ENCODE results near the gene AKAP11. TPM values are rescaled to one million over a fixed set of nuclear protein-coding genes. Genes with fewer than 3 reads are reported as not detected.

Gene AKAP11
- total RNA-seq, 1 donor, result 20.3 TPM

GRCh38 chr13:42345367-42345766, 73.4 kb downstream of the AKAP11 start:
- Histone ChIP-seq H3K4me1 (ENCODE audit: insufficient read depth, low read length) (no peaks in the 10 kb centered on the region), H3K27me3 (ENCODE audit: insufficient read depth, low read length) (no peaks in the 10 kb centered on the region), H3K4me3 (ENCODE audit: low read length) (no peak overlapping the region), H3K9me3 (ENCODE audit: low read depth, low read length) (no peaks in the 10 kb centered on the region)

DNA sequence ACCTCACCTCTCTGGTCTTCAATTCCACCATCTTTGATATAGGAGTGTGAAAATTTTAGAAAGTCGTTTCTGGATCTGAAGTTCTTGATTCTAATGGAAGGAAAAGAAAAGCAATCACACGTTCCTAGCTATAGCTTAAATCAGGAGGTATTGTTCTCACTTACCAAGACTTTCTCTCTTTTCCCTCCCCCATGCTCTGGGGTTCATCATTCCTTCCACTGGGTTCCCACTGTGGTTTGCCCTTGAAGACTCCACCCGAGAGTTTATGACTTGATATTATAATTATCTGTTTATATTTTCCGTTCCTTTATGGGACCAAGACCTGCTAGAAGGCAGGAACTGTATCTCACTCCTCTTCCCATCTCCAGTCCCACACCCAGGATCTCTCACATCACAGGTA, 76.6 kb downstream of the AKAP11 start:
- no peak overlapping the region for H3K4me3 ChIP-seq (ENCODE audit: low read length)
- H3K9me3 ChIP-seq (ENCODE audit: low read depth, low read length), result no peaks in the 10 kb centered on the region
- no peaks in the 10 kb centered on the region for H3K27me3 ChIP-seq (ENCODE audit: insufficient read depth, low read length)
- H3K4me1 ChIP-seq (ENCODE audit: insufficient read depth, low read length), result no peaks in the 10 kb centered on the region

GRCh38 chr13:42350141-42350540, 78.2 kb downstream of the AKAP11 start:
- Histone ChIP-seq H3K9me3 (ENCODE audit: low read depth, low read length) (no peaks in the 10 kb centered on the region), H3K27me3 (ENCODE audit: insufficient read depth, low read length) (no peaks in the 10 kb centered on the region), H3K4me3 (ENCODE audit: low read length) (no peak overlapping the region), H3K4me1 (ENCODE audit: insufficient read depth, low read length) (peaks cover 11% of the 10 kb centered on the region)

DNA sequence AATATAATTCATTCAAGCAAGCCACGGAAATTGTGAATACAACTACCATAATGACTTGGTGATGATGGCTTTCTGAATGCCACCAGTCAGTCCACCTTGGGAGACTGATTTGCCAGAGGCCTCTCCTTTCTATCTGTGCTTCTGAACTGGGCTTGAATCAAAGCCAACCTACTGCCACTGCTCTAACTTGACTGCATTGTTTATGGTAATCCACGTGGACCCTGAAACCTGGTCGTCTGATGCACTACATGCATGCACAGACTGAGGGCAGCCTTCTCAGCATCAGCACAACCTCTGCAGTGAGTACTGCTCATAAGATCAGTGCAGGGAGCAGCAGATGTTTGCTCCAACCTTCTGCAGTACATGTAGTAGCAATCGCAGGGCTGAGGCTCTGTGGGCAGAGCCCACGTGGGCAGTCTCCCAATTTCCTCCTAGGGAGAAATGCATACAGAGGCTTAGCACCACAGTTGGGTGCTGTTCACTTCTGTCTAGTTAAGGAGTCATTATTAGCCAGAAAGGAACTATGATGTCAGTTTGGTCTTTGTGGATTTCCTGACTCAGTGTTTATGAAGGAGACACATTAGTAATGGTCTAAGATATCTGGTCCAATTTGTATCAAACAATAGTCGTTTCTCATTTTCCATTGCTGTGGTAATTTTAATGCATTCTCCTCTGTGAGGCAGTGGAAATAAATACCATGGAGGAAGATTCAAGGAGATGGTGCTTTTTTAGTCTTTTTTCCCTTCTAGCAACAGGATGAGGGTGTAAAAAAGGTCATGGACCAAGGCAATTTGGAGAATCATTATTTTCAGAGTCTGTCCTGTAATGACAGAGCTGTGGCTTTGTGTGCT, 82.5 kb downstream of the AKAP11 start:
- H3K4me1 ChIP-seq (ENCODE audit: insufficient read depth, low read length), result peaks cover 15% of the 10 kb centered on the region
- no peak overlapping the region for H3K4me3 ChIP-seq (ENCODE audit: low read length)
- no peaks in the 10 kb centered on the region for H3K9me3 ChIP-seq (ENCODE audit: low read depth, low read length)
- no peaks in the 10 kb centered on the region for H3K27me3 ChIP-seq (ENCODE audit: insufficient read depth, low read length)

- Histone ChIP-seq H3K27me3 (ENCODE audit: insufficient read depth, low read length) (no peaks in the 10 kb centered on the region), H3K4me1 (ENCODE audit: insufficient read depth, low read length) (peaks cover 15% of the 10 kb centered on the region), H3K9me3 (ENCODE audit: low read depth, low read length) (no peaks in the 10 kb centered on the region), H3K4me3 (ENCODE audit: low read length) (no peak overlapping the region)
These were observed 83.1 kb downstream of the AKAP11 start for GRCh38 chr13:42355092-42355485.

GRCh38 chr13:42355491-42356183, 83.7 kb downstream of the AKAP11 start:
- H3K27me3 ChIP-seq (ENCODE audit: insufficient read depth, low read length), result no peaks in the 10 kb centered on the region
- no peaks in the 10 kb centered on the region for H3K9me3 ChIP-seq (ENCODE audit: low read depth, low read length)
- H3K4me3 ChIP-seq (ENCODE audit: low read length), result no peak overlapping the region
- peaks cover 15% of the 10 kb centered on the region for H3K4me1 ChIP-seq (ENCODE audit: insufficient read depth, low read length)

DNA sequence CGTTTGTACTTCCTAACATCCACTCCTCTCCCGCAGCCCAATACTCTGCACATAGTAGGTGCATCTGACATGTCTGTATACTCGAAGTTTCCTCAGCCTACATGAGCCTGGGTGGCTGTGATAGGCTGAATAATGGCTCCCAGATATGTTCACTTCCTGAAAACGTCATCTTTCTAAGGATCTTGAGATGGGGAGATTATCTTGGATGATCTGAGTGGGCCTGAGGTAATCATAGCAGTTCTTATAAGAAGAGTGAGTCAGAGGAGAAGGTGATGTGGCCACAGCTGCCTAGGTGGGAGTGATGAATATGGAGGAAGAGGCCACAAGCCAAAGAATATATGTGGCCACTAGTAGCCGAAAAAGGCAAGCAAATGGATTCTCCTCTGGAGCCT, 84.2 kb downstream of the AKAP11 start:
- no peaks in the 10 kb centered on the region for H3K27me3 ChIP-seq (ENCODE audit: insufficient read depth, low read length)
- H3K4me3 ChIP-seq (ENCODE audit: low read length), result no peak overlapping the region
- H3K9me3 ChIP-seq (ENCODE audit: low read depth, low read length), result no peaks in the 10 kb centered on the region
- H3K4me1 ChIP-seq (ENCODE audit: insufficient read depth, low read length), result peaks cover 15% of the 10 kb centered on the region

- no peaks in the 10 kb centered on the region for H3K27me3 ChIP-seq (ENCODE audit: insufficient read depth, low read length)
These were observed 88.2 kb downstream of the AKAP11 start for GRCh38 chr13:42360046-42360574.

DNA sequence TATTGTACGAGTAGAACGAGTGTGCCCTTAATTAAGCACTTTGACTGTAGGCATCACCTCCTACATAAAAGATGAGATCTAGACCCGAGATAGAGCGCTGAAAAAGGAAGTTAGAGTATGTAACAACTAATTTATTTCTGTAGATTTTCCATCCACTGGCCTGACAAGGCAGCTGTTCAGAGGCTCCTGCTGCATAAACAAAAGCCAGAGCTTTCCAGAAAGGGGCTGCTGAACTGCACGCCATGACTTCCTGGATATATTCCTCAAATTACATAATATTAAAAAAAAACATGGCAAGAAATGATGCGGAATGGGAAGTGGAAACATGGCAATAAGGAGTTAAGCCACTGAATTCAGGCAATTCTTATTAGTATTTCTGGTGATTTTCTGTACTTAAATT, 89.7 kb downstream of the AKAP11 start:
- no peaks in the 10 kb centered on the region for H3K4me1 ChIP-seq (ENCODE audit: insufficient read depth, low read length)
- H3K9me3 ChIP-seq (ENCODE audit: low read depth, low read length), result no peaks in the 10 kb centered on the region
- H3K4me3 ChIP-seq (ENCODE audit: low read length), result no peak overlapping the region

More at GRCh38 chr13:42360046-42360574, 88.2 kb downstream of the AKAP11 start:
- Histone ChIP-seq H3K9me3 (ENCODE audit: low read depth, low read length) (no peaks in the 10 kb centered on the region), H3K4me1 (ENCODE audit: insufficient read depth, low read length) (peaks cover 5% of the 10 kb centered on the region), H3K4me3 (ENCODE audit: low read length) (no peak overlapping the region)

DNA sequence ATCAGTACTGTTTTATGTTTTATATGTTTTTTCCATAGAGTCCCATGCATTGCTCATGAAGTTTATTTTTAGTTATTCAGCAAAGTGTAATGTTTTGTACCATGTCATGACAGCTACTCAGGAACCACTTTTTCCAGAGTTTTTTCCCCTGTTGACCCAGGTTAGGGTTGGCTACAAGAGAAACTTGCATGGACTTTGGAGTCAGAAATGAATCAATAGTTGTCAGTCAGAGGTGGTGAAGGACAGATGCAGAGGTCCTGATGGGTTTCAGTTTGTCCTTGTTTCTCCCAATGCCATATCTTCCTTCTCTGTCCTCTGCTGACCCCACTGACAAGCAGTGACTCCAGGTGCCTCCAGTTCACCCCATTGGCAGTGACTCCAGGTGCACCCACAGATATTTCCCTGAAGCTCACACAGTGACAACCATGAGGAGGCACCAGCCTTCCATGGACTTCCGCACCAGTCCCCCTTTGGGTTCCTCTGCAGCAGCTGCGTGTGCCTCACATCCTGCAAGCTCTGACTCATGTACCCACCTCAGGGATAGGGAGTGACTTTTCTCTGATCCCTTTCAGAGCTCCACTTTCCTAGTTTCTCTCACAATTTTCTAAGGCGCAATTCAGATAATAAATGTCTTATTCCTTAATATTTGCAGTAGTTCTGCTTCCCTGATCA, 92.1 kb downstream of the AKAP11 start:
- Histone ChIP-seq H3K27me3 (ENCODE audit: insufficient read depth, low read length) (no peaks in the 10 kb centered on the region), H3K4me3 (ENCODE audit: low read length) (no peak overlapping the region), H3K9me3 (ENCODE audit: low read depth, low read length) (no peaks in the 10 kb centered on the region), H3K4me1 (ENCODE audit: insufficient read depth, low read length) (no peaks in the 10 kb centered on the region)

More for the DNA sequence above, 89.7 kb downstream of the AKAP11 start:
- no peaks in the 10 kb centered on the region for H3K27me3 ChIP-seq (ENCODE audit: insufficient read depth, low read length)

DNA sequence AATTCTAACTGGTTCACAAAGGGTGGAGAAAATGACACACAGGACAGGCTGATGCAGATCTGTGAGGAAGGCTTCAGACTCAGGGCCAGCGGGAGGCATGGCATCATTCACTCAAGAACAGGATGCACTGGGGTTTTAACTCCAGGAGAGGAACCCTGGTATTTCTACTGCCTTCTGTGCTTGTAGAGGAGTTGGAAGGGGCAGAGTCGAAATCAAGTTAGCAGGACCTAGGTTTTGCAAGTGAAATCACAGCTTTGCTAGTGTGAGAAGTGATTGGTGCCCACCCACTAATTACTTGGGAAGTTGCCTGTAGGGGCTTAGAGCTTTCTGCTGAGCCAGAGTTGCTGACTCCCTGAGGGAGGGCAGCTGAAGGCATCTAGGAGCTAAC, 92.7 kb downstream of the AKAP11 start:
- Histone ChIP-seq H3K27me3 (ENCODE audit: insufficient read depth, low read length) (no peaks in the 10 kb centered on the region), H3K9me3 (ENCODE audit: low read depth, low read length) (no peaks in the 10 kb centered on the region), H3K4me3 (ENCODE audit: low read length) (no peak overlapping the region), H3K4me1 (ENCODE audit: insufficient read depth, low read length) (no peaks in the 10 kb centered on the region)

- Histone ChIP-seq H3K4me3 (ENCODE audit: low read length) (no peak overlapping the region), H3K9me3 (ENCODE audit: low read depth, low read length) (no peaks in the 10 kb centered on the region), H3K4me1 (ENCODE audit: insufficient read depth, low read length) (no peaks in the 10 kb centered on the region), H3K27me3 (ENCODE audit: insufficient read depth, low read length) (no peaks in the 10 kb centered on the region)
These were observed 95.9 kb downstream of the AKAP11 start for GRCh38 chr13:42367831-42368230.

- Histone ChIP-seq H3K9me3 (ENCODE audit: low read depth, low read length) (no peaks in the 10 kb centered on the region), H3K4me3 (ENCODE audit: low read length) (no peak overlapping the region), H3K4me1 (ENCODE audit: insufficient read depth, low read length) (no peaks in the 10 kb centered on the region), H3K27me3 (ENCODE audit: insufficient read depth, low read length) (no peaks in the 10 kb centered on the region)
These were observed 97.3 kb downstream of the AKAP11 start for GRCh38 chr13:42369071-42369797.

DNA sequence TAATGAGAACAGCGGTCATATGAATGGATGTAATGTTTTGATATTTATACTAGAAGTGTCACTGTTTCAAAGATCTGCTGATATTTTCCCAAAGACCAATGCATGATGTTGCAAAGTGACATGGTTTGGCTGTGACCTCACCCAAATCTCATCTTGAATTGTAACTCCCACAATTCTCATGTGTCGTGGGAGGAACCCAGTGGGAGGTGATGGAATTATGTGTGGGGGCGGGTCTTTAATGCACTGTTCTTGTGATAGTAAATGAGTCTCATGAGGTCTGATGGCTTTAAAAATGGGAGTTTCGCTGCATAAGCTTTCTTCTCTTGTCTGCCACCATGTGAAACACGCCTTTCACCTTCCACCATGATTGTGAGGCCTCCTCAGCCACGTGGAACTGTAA, 98.3 kb downstream of the AKAP11 start:
- Histone ChIP-seq H3K27me3 (ENCODE audit: insufficient read depth, low read length) (no peaks in the 10 kb centered on the region), H3K4me3 (ENCODE audit: low read length) (no peak overlapping the region), H3K9me3 (ENCODE audit: low read depth, low read length) (no peaks in the 10 kb centered on the region), H3K4me1 (ENCODE audit: insufficient read depth, low read length) (no peaks in the 10 kb centered on the region)
